ENCODE data around the gene TALDO1. TPM values are rescaled to one million over a fixed set of nuclear protein-coding genes. Genes with fewer than 3 reads are reported as not detected.
"Not testable (repeated sequence)": the region's sequence is repeated elsewhere in the genome, so short reads cannot be mapped to it uniquely, and the experiment has no call there.

TALDO1 gene
- total RNA-seq, 1 donor from 2014 or later = 123 TPM

DNA sequence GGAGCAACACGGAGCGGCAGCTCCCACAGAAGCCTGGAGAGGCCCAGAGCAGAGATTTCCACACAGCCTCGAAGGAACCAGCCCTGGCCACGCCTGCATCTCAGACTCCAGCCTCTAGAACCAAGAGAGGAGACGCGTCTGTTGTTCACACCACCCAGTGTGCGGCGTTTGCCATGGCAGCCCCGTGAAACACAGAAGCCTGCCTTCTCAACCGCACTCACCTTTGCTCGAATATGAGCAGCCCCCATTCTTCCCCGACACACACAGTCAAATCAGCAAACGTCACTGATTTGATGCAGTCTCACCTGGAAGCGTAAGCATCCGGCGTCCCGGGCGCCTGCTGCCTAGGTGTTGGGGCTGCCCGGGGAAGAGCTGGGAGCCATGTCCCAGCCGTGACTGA, 14.2 kb upstream of the TALDO1 start:
- DNase-seq (ENCODE audit: low spot score) = no peak
- no peaks in the 10 kb centered on the region for H3K36me3 Mint-ChIP-seq (ENCODE audit: low read depth, unreplicated experiment)
- peaks cover 5% of the 10 kb centered on the region for H3K27me3 Mint-ChIP-seq (ENCODE audit: unreplicated experiment)
- H3K27ac Mint-ChIP-seq (ENCODE audit: unreplicated experiment) = no peak overlapping the region
- H3K4me3 Mint-ChIP-seq (ENCODE audit: unreplicated experiment) = no peak overlapping the region
- H3K4me1 Mint-ChIP-seq (ENCODE audit: unreplicated experiment) = peaks cover 3% of the 10 kb centered on the region
- no peaks in the 10 kb centered on the region for H3K9me3 Mint-ChIP-seq (ENCODE audit: unreplicated experiment)
- no peak for TF ChIP-seq CTCF (IDR thresholded peaks at IDR 0.05; ENCODE audit: unreplicated experiment)

- not testable (repeated sequence) for H3K4me3 Mint-ChIP-seq (ENCODE audit: unreplicated experiment); H3K4me1 Mint-ChIP-seq (ENCODE audit: unreplicated experiment); H3K9me3 Mint-ChIP-seq (ENCODE audit: unreplicated experiment); H3K27ac Mint-ChIP-seq (ENCODE audit: unreplicated experiment); H3K36me3 Mint-ChIP-seq (ENCODE audit: low read depth, unreplicated experiment); H3K27me3 Mint-ChIP-seq (ENCODE audit: unreplicated experiment); DNase-seq (ENCODE audit: low spot score)
Observed at GRCh38 chr11:734541-734940, 12.7 kb upstream of the TALDO1 start.

DNA sequence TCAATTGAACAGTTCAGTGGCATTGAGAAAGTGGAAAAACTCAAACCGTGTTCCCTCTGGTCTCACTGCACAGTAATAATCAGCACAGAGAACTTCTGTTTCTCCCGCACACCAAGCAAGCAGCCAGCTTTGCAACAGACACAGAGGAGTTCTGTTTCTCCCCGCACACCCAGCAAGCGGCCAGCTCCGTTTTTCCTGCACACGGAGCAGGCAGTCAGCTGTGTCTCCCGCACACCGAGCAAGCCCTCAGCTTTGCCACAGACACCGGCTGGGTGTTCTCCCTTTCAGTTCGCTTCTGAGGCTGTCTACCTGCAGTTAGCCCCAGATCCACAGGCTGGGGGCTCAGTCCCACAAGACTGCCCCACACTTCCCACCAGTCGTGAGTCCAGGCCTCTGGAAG, 9.9 kb upstream of the TALDO1 start:
- Mint-ChIP-seq H3K9me3 (ENCODE audit: unreplicated experiment) (no peaks in the 10 kb centered on the region), H3K4me3 (ENCODE audit: unreplicated experiment) (no peak overlapping the region), H3K4me1 (ENCODE audit: unreplicated experiment) (peaks cover 3% of the 10 kb centered on the region), H3K27me3 (ENCODE audit: unreplicated experiment) (peaks cover 7% of the 10 kb centered on the region), H3K36me3 (ENCODE audit: low read depth, unreplicated experiment) (no peaks in the 10 kb centered on the region), H3K27ac (ENCODE audit: unreplicated experiment) (no peak overlapping the region)
- TF ChIP-seq CTCF (IDR thresholded peaks at IDR 0.05; ENCODE audit: unreplicated experiment) = no peak
- DNase-seq (ENCODE audit: low spot score) = no peak

DNA sequence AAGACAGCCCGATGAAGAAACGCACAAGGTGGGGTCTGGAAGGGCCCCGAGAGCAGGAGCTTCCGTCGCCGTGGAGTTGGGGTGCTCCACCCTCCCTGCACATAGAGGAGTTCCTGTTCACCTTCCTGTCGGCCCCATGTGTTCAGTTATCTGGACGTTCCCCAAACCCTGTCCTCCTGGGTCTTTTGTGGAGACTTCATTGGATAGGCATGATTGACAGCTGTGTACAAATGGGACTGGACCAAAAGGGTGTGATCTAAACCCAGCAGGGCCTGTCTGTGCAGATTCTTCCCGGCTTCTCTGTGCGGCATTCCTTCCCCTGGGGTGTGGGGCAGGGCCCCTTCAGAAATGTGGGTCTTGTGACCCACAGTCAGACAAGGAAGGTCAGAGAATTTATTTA, 9.4 kb upstream of the TALDO1 start:
- H3K27ac Mint-ChIP-seq (ENCODE audit: unreplicated experiment); H3K36me3 Mint-ChIP-seq (ENCODE audit: low read depth, unreplicated experiment); DNase-seq (ENCODE audit: low spot score); H3K27me3 Mint-ChIP-seq (ENCODE audit: unreplicated experiment); H3K4me3 Mint-ChIP-seq (ENCODE audit: unreplicated experiment); H3K9me3 Mint-ChIP-seq (ENCODE audit: unreplicated experiment); H3K4me1 Mint-ChIP-seq (ENCODE audit: unreplicated experiment): not testable (repeated sequence)

DNA sequence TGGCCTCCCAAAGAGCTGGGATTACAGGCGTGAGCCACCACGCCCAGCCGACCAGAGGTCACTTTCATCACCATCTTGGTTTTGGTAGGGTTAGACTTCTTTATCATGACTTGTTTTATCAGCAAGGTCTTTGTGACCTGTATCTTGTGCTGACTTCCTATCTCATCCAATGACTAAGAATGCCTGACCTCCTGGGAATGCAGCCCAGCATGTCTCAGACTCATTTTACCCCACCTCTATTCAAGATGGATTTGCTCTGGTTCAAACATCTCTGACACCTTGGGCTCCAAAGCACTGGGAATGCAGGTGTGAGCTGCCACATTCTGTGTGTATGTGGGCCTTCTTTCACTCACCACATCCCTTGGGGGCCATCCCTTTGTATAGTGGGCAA, 5.1 kb upstream of the TALDO1 start:
- Mint-ChIP-seq H3K4me3 (ENCODE audit: unreplicated experiment) (no peak overlapping the region), H3K4me1 (ENCODE audit: unreplicated experiment) (no peaks in the 10 kb centered on the region), H3K36me3 (ENCODE audit: low read depth, unreplicated experiment) (no peaks in the 10 kb centered on the region), H3K27ac (ENCODE audit: unreplicated experiment) (no peak overlapping the region), H3K27me3 (ENCODE audit: unreplicated experiment) (peaks cover 3% of the 10 kb centered on the region), H3K9me3 (ENCODE audit: unreplicated experiment) (no peaks in the 10 kb centered on the region)
- TF ChIP-seq CTCF (IDR thresholded peaks at IDR 0.05; ENCODE audit: unreplicated experiment) = no peak
- DNase-seq (ENCODE audit: low spot score) = no peak

GRCh38 chr11:742571-743201, 4.6 kb upstream of the TALDO1 start:
- Mint-ChIP-seq H3K27me3 (ENCODE audit: unreplicated experiment) (peaks cover 2% of the 10 kb centered on the region), H3K27ac (ENCODE audit: unreplicated experiment) (no peak overlapping the region), H3K9me3 (ENCODE audit: unreplicated experiment) (no peaks in the 10 kb centered on the region), H3K36me3 (ENCODE audit: low read depth, unreplicated experiment) (no peaks in the 10 kb centered on the region), H3K4me1 (ENCODE audit: unreplicated experiment) (no peaks in the 10 kb centered on the region), H3K4me3 (ENCODE audit: unreplicated experiment) (no peak overlapping the region)
- no peak for DNase-seq (ENCODE audit: low spot score)
- no peak for TF ChIP-seq CTCF (IDR thresholded peaks at IDR 0.05; ENCODE audit: unreplicated experiment)

Data from endothelial cell (in vitro differentiated cells).